PFSK-1 (cell line): Measurements from ENCODE around the gene WDR82.

ENCODE experiments used
- FOXP2 ChIP-seq: optimal IDR thresholded peaks from 2 replicates; pipeline ENCODE3; 2011; ENCODE audit warnings: borderline replicate concordance, control low read depth, inconsistent platforms; ENCODE audit not compliant: insufficient read depth; ENCODE audit errors: extremely low read length, extremely low read depth
- POLR2AphosphoS5 ChIP-seq: IDR thresholded peaks from 2 replicates; pipeline ENCODE4 v1.6.1; 2012; ENCODE audit warnings: low read depth, mild to moderate bottlenecking, control low read depth, low read length, moderate library complexity
- REST ChIP-seq, 2 experiments: IDR thresholded peaks; 2 replicates each; pipeline versions ENCODE4 v1.6.1 to v1.8.0; 2011 to 2012; ENCODE audit warnings: low read depth in 2 of 2, low read length in 2 of 2, control low read depth in 1 of 2, inconsistent platforms in 1 of 2, mild to moderate bottlenecking in 1 of 2, moderate library complexity in 1 of 2; ENCODE audit not compliant: insufficient read depth in 1 of 2
- SIN3A ChIP-seq: IDR thresholded peaks from 2 replicates; pipeline ENCODE4 v1.6.1; 2012; ENCODE audit warnings: mild to moderate bottlenecking, low read length, moderate library complexity, borderline replicate concordance; ENCODE audit not compliant: insufficient read depth
- TAF1 ChIP-seq: IDR thresholded peaks from 2 replicates; pipeline ENCODE4 v1.6.1; 2012; ENCODE audit warnings: low read length, control low read depth, borderline replicate concordance; ENCODE audit not compliant: insufficient read depth

The WDR82 gene

GRCh38 chr3:52213901-52214300, 64.5 kb downstream of the WDR82 start:
- TF ChIP-seq REST (IDR thresholded peaks at IDR 0.05; ENCODE audit: insufficient read depth in 1 of 2, low read depth in 2 of 2, low read length in 2 of 2) (no peak), SIN3A (no peak), POLR2AphosphoS5 (no peak), FOXP2 (no peak), TAF1 (no peak)

- no peak for TF ChIP-seq POLR2AphosphoS5
- TF ChIP-seq SIN3A = no peak
- TF ChIP-seq REST (IDR thresholded peaks at IDR 0.05; ENCODE audit: insufficient read depth in 1 of 2, low read depth in 2 of 2, low read length in 2 of 2) = no peak
- TF ChIP-seq TAF1 = no peak
- no peak for TF ChIP-seq FOXP2
Observed at GRCh38 chr3:52213005-52213404, 65.4 kb downstream of the WDR82 start.

GRCh38 chr3:52211268-52211891, 67.1 kb downstream of the WDR82 start:
- TF ChIP-seq TAF1 (no peak), POLR2AphosphoS5 (no peak), REST (IDR thresholded peaks at IDR 0.05; ENCODE audit: insufficient read depth in 1 of 2, low read depth in 2 of 2, low read length in 2 of 2) (no peak), FOXP2 (no peak), SIN3A (no peak)

- TF ChIP-seq REST (IDR thresholded peaks at IDR 0.05; ENCODE audit: insufficient read depth in 1 of 2, low read depth in 2 of 2, low read length in 2 of 2) = no peak
- TF ChIP-seq SIN3A = no peak
- no peak for TF ChIP-seq TAF1
- TF ChIP-seq FOXP2 = no peak
- no peak for TF ChIP-seq POLR2AphosphoS5
Observed at GRCh38 chr3:52210550-52211046, 67.9 kb downstream of the WDR82 start.

GRCh38 chr3:52210037-52210436, 68.4 kb downstream of the WDR82 start:
- TF ChIP-seq REST (IDR thresholded peaks at IDR 0.05; ENCODE audit: insufficient read depth in 1 of 2, low read depth in 2 of 2, low read length in 2 of 2) (no peak), SIN3A (no peak), TAF1 (no peak), POLR2AphosphoS5 (no peak), FOXP2 (no peak)
